HG02884 (cell line): ENCODE data around the gene FARSA.
"Not testable (repeated sequence)": the region's sequence is repeated elsewhere in the genome, so short reads cannot be mapped to it uniquely, and the experiment has no call there.

Source experiments
- ATAC-seq: cut with Tn5 transposase; IDR thresholded peaks from one replicate; pipeline ENCODE4 v1.9.1; 2021; ENCODE audit warnings: mild to moderate bottlenecking, moderate library complexity; ENCODE audit not compliant: unreplicated experiment

FARSA gene

GRCh38 chr19:12937927-12938778 lies 4.6 kb upstream of the FARSA start, which contains the start of gene CALR:
CALR (plus strand) TSS chr19:12938609; CDS start chr19:12938680, 71 bp downstream.
- peak; percentile 83 for ATAC-seq

GRCh38 chr19:12937093-12937926 lies 3.8 kb upstream of the FARSA start:
- no peak for ATAC-seq

- ATAC-seq, result no peak
Measured at GRCh38 chr19:12936582-12936981, 3.1 kb upstream of the FARSA start.

GRCh38 chr19:12935071-12935470 lies 1.6 kb upstream of the FARSA start:
- no peak for ATAC-seq

GRCh38 chr19:12932392-12933286 lies 872 bp downstream of the FARSA start:
- no peak for ATAC-seq

- ATAC-seq, result no peak
Measured at GRCh38 chr19:12930002-12930645, 3.4 kb downstream of the FARSA start.

- ATAC-seq, result no peak
Measured at GRCh38 chr19:12924621-12925310, 8.7 kb downstream of the FARSA start.

- ATAC-seq, result no peak
Measured at GRCh38 chr19:12922959-12923358, 10.6 kb downstream of the FARSA start.

GRCh38 chr19:12921047-12921446 lies 12.5 kb downstream of the FARSA start:
- ATAC-seq, result no peak

GRCh38 chr19:12918253-12918652 lies 15.3 kb downstream of the FARSA start:
- no peak for ATAC-seq

- ATAC-seq, result not testable (repeated sequence)
Measured at GRCh38 chr19:12915860-12916259, 17.7 kb downstream of the FARSA start.

GRCh38 chr19:12913851-12914690 lies 19.4 kb downstream of the FARSA start:
- no peak for ATAC-seq

GRCh38 chr19:12913011-12913561 lies 20.4 kb downstream of the FARSA start:
- ATAC-seq, result no peak

- no peak for ATAC-seq
Measured at GRCh38 chr19:12912571-12912970, 20.9 kb downstream of the FARSA start.

GRCh38 chr19:12907166-12907565 lies 26.3 kb downstream of the FARSA start:
- no peak for ATAC-seq

GRCh38 chr19:12899891-12900518 lies 33.5 kb downstream of the FARSA start:
- no peak for ATAC-seq

- no peak for ATAC-seq
Measured at GRCh38 chr19:12896460-12896859, 37.1 kb downstream of the FARSA start.

- no peak for ATAC-seq
Measured at GRCh38 chr19:12893582-12893981, 39.9 kb downstream of the FARSA start.
